PC-9 (cell line): ENCODE data around the gene BFSP2. TPM values are rescaled to one million over a fixed set of nuclear protein-coding genes. Genes with fewer than 3 reads are reported as not detected.

Experiments used
- BruUV-seq: library from RNA; stranded (reverse); fragments of 400-500 nt; replicated peaks from 2 replicates; lab custom pipeline; 2021; lab: Mats Ljungman, UMichigan
- CTCF ChIA-PET: fragments of 300-600 bp; sonication (Branson Sonifier 250); formaldehyde crosslinking; loops from one replicate; lab custom pipeline; 2022; ENCODE audit warnings: antibody characterized with exemption; lab: Charles Lee
- POLR2A ChIA-PET: fragments of 300-600 bp; sonication (Branson Sonifier 250); formaldehyde crosslinking; loops from one replicate; lab custom pipeline; 2022; ENCODE audit warnings: antibody characterized with exemption; ENCODE audit not compliant: unreplicated experiment; lab: Charles Lee
- DNase-seq, 2 experiments: peaks; one replicate each; pipeline versions ENCODE4 v3.0.0 to v3.0.0-alpha.2; 2015 to 2022; ENCODE audit warnings: mixed read lengths in 1 of 2
- H2AFZ ChIP-seq: fragments of 200-600 bp; sonication (generic); 2 replicates; pipeline ENCODE4 v1.8.1; 2017; ENCODE audit warnings: antibody characterized with exemption
- H3F3A ChIP-seq: fragments of 200-600 bp; sonication (generic); 2 replicates; pipeline ENCODE4 v1.8.1; 2017; ENCODE audit warnings: antibody characterized with exemption, mild to moderate bottlenecking, low read depth; ENCODE audit not compliant: insufficient read depth
- H3K27ac ChIP-seq: fragments of 200-600 bp; sonication (generic); 2 replicates; pipeline ENCODE4 v1.6.1; 2016; ENCODE audit warnings: mixed run types
- H3K27me3 ChIP-seq: fragments of 200-600 bp; sonication (generic); 2 replicates; pipeline ENCODE4 v1.6.1; 2016; ENCODE audit warnings: low read depth, mixed run types; ENCODE audit not compliant: insufficient read depth
- H3K36me3 ChIP-seq: fragments of 200-600 bp; sonication (generic); 2 replicates; pipeline ENCODE4 v1.6.1; 2016; ENCODE audit warnings: low read depth, mixed run types
- H3K4me1 ChIP-seq: fragments of 200-600 bp; sonication (generic); replicated peaks from 2 replicates; pipeline ENCODE4 v1.6.1; 2016; ENCODE audit warnings: mixed run types; ENCODE audit not compliant: insufficient read depth
- H3K4me2 ChIP-seq: fragments of 200-600 bp; sonication (generic); 2 replicates; pipeline ENCODE4 v1.6.1; 2017; ENCODE audit warnings: mixed run types
- H3K4me3 ChIP-seq: fragments of 200-600 bp; sonication (generic); 2 replicates; pipeline ENCODE4 v1.6.1; 2016; ENCODE audit warnings: mixed run types
- H3K79me2 ChIP-seq: fragments of 200-600 bp; sonication (generic); 2 replicates; pipeline ENCODE4 v1.6.1; 2017; ENCODE audit warnings: low read depth, mixed run types
- H3K9me2 ChIP-seq: fragments of 200-600 bp; sonication (generic); 2 replicates; pipeline ENCODE4 v1.8.1; 2017; ENCODE audit warnings: mild to moderate bottlenecking; ENCODE audit not compliant: insufficient read depth
- H3K9me3 ChIP-seq: fragments of 200-600 bp; sonication (generic); 2 replicates; pipeline ENCODE4 v1.8.1; 2016; ENCODE audit warnings: low read depth; ENCODE audit not compliant: insufficient read depth
- H4K20me1 ChIP-seq: fragments of 200-600 bp; sonication (generic); 2 replicates; pipeline ENCODE4 v1.8.1; 2017; ENCODE audit not compliant: insufficient read depth
- EZH2 ChIP-seq: fragments of 200-600 bp; sonication (generic); IDR thresholded peaks from 2 replicates; pipeline ENCODE4 v1.8.0; 2017; ENCODE audit warnings: antibody characterized with exemption, low read depth
- intact Hi-C: fragments of 100-400 bp; cut with micrococcal nuclease; formaldehyde crosslinking; loops from one replicate; pipeline ENCODE4 v1.10.0; 2022; ENCODE audit not compliant: unreplicated experiment
- total RNA-seq: library from RNA; stranded (reverse); gene quantifications from 2 replicates; pipeline ENCODE4 v1.2.3, GENCODE V29; 2021
- TF ChIP-seq, protein P1 (sequence below): fragments of 200-600 bp; sonication (generic); conservative IDR thresholded peaks from 2 replicates; pipeline ENCODE4 v1.6.1; 2017; ENCODE audit warnings: mixed run types, antibody characterized with exemption, mild to moderate bottlenecking, moderate library complexity

The BFSP2 gene
- total RNA-seq, 1 experiment from 2014 or later = not detected

DNA sequence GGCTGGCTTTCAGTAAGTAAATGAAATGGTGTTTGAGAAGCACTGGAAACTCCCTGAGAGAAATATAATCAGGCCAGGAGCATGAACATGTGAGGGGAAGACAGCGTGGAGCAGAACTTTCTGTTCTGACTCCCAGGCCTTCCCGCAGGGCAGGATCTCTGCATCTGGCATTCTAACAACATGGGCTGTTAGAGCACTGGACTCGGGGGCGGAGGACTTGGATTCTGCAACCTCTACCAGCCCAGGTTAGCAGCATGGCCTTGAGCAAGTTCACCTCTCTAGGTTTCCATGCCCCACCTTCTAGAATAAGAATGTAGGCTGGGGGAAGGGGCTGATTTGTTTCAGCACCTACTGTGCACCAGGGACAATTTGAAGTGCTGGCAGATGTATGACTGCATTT lies 12.5 kb upstream of the BFSP2 start:
- intact Hi-C loops = loop anchor here (10.0 kb wide), 1 partner anchor 1133 kb away; no protein-coding TSS in a partner anchor
- no peak overlapping the region for H2AFZ ChIP-seq
- H3K36me3 ChIP-seq = no peaks in the 10 kb centered on the region
- ChIA-PET CTCF (no interaction called here), POLR2A (interaction anchor here (0.6 kb wide), 1 partner anchor 178 kb away, joined by 5 read pairs; no protein-coding TSS in a partner anchor)
- no peaks in the 10 kb centered on the region for H3K79me2 ChIP-seq
- H4K20me1 ChIP-seq = no peaks in the 10 kb centered on the region
- H3K27me3 ChIP-seq = peaks cover 45% of the 10 kb centered on the region
- no peaks in the 10 kb centered on the region for H3K9me3 ChIP-seq
- H3F3A ChIP-seq = peaks cover 11% of the 10 kb centered on the region; the same call in 1 of the 2 replicates
- no peak for DNase-seq
- TF ChIP-seq EZH2 = no peak
- TF ChIP-seq, protein P1, sequence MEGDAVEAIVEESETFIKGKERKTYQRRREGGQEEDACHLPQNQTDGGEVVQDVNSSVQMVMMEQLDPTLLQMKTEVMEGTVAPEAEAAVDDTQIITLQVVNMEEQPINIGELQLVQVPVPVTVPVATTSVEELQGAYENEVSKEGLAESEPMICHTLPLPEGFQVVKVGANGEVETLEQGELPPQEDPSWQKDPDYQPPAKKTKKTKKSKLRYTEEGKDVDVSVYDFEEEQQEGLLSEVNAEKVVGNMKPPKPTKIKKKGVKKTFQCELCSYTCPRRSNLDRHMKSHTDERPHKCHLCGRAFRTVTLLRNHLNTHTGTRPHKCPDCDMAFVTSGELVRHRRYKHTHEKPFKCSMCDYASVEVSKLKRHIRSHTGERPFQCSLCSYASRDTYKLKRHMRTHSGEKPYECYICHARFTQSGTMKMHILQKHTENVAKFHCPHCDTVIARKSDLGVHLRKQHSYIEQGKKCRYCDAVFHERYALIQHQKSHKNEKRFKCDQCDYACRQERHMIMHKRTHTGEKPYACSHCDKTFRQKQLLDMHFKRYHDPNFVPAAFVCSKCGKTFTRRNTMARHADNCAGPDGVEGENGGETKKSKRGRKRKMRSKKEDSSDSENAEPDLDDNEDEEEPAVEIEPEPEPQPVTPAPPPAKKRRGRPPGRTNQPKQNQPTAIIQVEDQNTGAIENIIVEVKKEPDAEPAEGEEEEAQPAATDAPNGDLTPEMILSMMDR = no peak
- no peaks in the 10 kb centered on the region for H3K9me2 ChIP-seq
- BruUV-seq = no TSS peak
- H3K4me1 ChIP-seq = peaks cover 7% of the 10 kb centered on the region
- H3K4me2 ChIP-seq = no peak overlapping the region
- H3K4me3 ChIP-seq = no peak overlapping the region
- no peak overlapping the region for H3K27ac ChIP-seq

GRCh38 chr3:133388696-133389395 lies 11.0 kb upstream of the BFSP2 start:
- Histone ChIP-seq H3K27ac (no peak overlapping the region), H3K79me2 (no peaks in the 10 kb centered on the region), H3K36me3 (no peaks in the 10 kb centered on the region), H3K9me2 (no peaks in the 10 kb centered on the region), H3F3A (no peaks in the 10 kb centered on the region), H3K4me2 (no peak overlapping the region), H3K27me3 (peaks cover 44% of the 10 kb centered on the region), H3K9me3 (no peaks in the 10 kb centered on the region), H3K4me3 (no peak overlapping the region), H3K4me1 (no peaks in the 10 kb centered on the region), H4K20me1 (no peaks in the 10 kb centered on the region), H2AFZ (no peak overlapping the region)
- CTCF ChIA-PET = no interaction called here
- TF ChIP-seq, protein P1 = no peak
- no peak for TF ChIP-seq EZH2
- POLR2A ChIA-PET = no interaction called here
- DNase-seq = no peak
- intact Hi-C loops = loop anchor here (10.0 kb wide), 1 partner anchor 1134 kb away; no protein-coding TSS in a partner anchor
- no TSS peak for BruUV-seq

- H3K9me3 ChIP-seq = no peaks in the 10 kb centered on the region
- H3F3A ChIP-seq = no peaks in the 10 kb centered on the region
- no peaks in the 10 kb centered on the region for H4K20me1 ChIP-seq
- BruUV-seq = no TSS peak
- H3K27ac ChIP-seq = no peak overlapping the region
- no peaks in the 10 kb centered on the region for H3K36me3 ChIP-seq
- H2AFZ ChIP-seq = no peak overlapping the region
- ChIA-PET CTCF (no interaction called here), POLR2A (no interaction called here)
- intact Hi-C loops = no loop called here
- H3K4me3 ChIP-seq = no peak overlapping the region
- H3K27me3 ChIP-seq = peaks cover 55% of the 10 kb centered on the region
- H3K4me1 ChIP-seq = no peaks in the 10 kb centered on the region
- no peak overlapping the region for H3K4me2 ChIP-seq
- H3K79me2 ChIP-seq = no peaks in the 10 kb centered on the region
- no peak for TF ChIP-seq EZH2
- TF ChIP-seq, protein P1 = no peak
- no peak for DNase-seq
- H3K9me2 ChIP-seq = no peaks in the 10 kb centered on the region
These were observed 9.1 kb upstream of the BFSP2 start for GRCh38 chr3:133390715-133391114.
